ENCODE data around the gene CCDC87. TPM values are rescaled to one million over a fixed set of nuclear protein-coding genes. Genes with fewer than 3 reads are reported as not detected.
A peak's percentile ranks its signal among the peaks of the same experiment; 100 is the strongest.

The CCDC87 gene
- total and polyA plus RNA-seq, 2 of the 8 experiments (the other 6 are each of a cell fraction or from before 2014, with no cell fraction given), result 0.32 to 0.99 TPM

GRCh38 chr11:66557733-66558326 lies 35.0 kb downstream of the CCDC87 start:
- Histone ChIP-seq H2BK5ac (ENCODE audit: low read depth, low read length) (no peak overlapping the region), H4K20me1 (replicated peaks in 1 of 2; ENCODE audit: control insufficient read depth in 1 of 2, insufficient read depth in 2 of 2, low read length in 2 of 2) (peaks cover 0 to 5% of the 10 kb centered on the region in 2 experiments), H3K27ac (ENCODE audit: low read depth, low read length) (no peak overlapping the region), H3K9ac (replicated peaks in 1 of 4; ENCODE audit: extremely low read depth in 1 of 4, low read depth in 3 of 4, low read length in 3 of 4) (no peak overlapping the region), H2BK120ac (replicated peaks; ENCODE audit: low read depth, low read length) (no peak overlapping the region), H3K4me2 (ENCODE audit: insufficient read depth in 1 of 2, low read depth in 2 of 2, low read length in 2 of 2) (no peak overlapping the region), H3K23ac (ENCODE audit: insufficient read length) (no peak overlapping the region), H2AK5ac (ENCODE audit: low read depth, low read length) (no peak overlapping the region), H3K79me1 (ENCODE audit: low read depth, low read length) (no peaks in the 10 kb centered on the region), H3K23me2 (ENCODE audit: low read depth, low read length) (no peaks in the 10 kb centered on the region), H4K91ac (replicated peaks; ENCODE audit: insufficient read length, low read length) (no peak overlapping the region), H3K27me3 (replicated peaks in 1 of 4; ENCODE audit: control insufficient read depth in 3 of 4, extremely low read depth in 1 of 4, insufficient read depth in 3 of 4, low read length in 3 of 4) (no peaks in the 10 kb centered on the region), H3K4me1 (replicated peaks in 1 of 4; ENCODE audit: control insufficient read depth in 3 of 4, insufficient read depth in 4 of 4, low read length in 3 of 4) (peaks cover 0 to 2% (median 0%) of the 10 kb centered on the region in 4 experiments; a peak in 1 of 7 replicates), H2BK12ac (ENCODE audit: low read depth, low read length) (no peak overlapping the region), H3K4ac (replicated peaks; ENCODE audit: insufficient read length, low read depth, low read length) (no peak overlapping the region), H3K14ac (ENCODE audit: insufficient read length) (no peak overlapping the region), H3K9me3 (ENCODE audit: insufficient read depth in 2 of 2, low read depth in 1 of 2, low read length in 1 of 2) (no peaks in the 10 kb centered on the region), H4K8ac (ENCODE audit: extremely low read depth, insufficient read depth, low read length) (no peak overlapping the region), H4K5ac (ENCODE audit: insufficient read length, low read depth, low read length) (no peak overlapping the region), H2BK20ac (ENCODE audit: low read length) (peak overlapping the region; percentile 32; the same call in 1 of the 2 replicates), H2BK15ac (ENCODE audit: low read length) (no peak overlapping the region), H3K18ac (ENCODE audit: extremely low read depth, low read length) (no peak overlapping the region), H3K36me3 (ENCODE audit: control insufficient read depth in 2 of 4, insufficient read depth in 4 of 4, low read length in 3 of 4) (peaks cover 25 to 58% (median 47%) of the 10 kb centered on the region in 4 experiments), H3K4me3 (ENCODE audit: extremely low read depth in 1 of 4, insufficient read depth in 2 of 4, low read depth in 3 of 4, low read length in 4 of 4) (no peak overlapping the region), H2AFZ (ENCODE audit: low read length) (no peak overlapping the region), H3K79me2 (ENCODE audit: control insufficient read depth in 1 of 2, insufficient read depth in 2 of 2, low read length in 2 of 2) (no peaks in the 10 kb centered on the region), H3K56ac (replicated peaks; ENCODE audit: insufficient read length, low read depth, low read length) (no peak overlapping the region)
- FAIRE-seq, result no peak
- POLR2A ChIA-PET (ENCODE audit: partially characterized antibody), result interaction anchor here (0.9 to 3.6 kb wide), 3 partner anchors 11 to 71 kb away, joined by 3 to 15 read pairs (median 4); partner anchors contain the start of genes ACTN3 and ZDHHC24
- CTCF ChIA-PET (ENCODE audit: partially characterized antibody), result interaction anchor here (1.1 kb wide), 1 partner anchor 10 kb away, joined by 3 read pairs; no protein-coding TSS in a partner anchor
- DNase-seq (ENCODE audit: low read depth in 1 of 2, low spot score in 2 of 2), result no peak
- WGBS, 2 experiments (ENCODE audit: extremely low coverage in 1 of 2, insufficient coverage in 1 of 2, insufficient read length in 1 of 2, insufficient replicate concordance in 2 of 2, low coverage in 1 of 2, low lambda C conversion rate in 2 of 2, missing lambda C conversion rate in 1 of 2), result 94% methylated on average over 24 of the region's 24 CpGs; no CpG with 5 or more reads in 1 of the 2 experiments
- TF ChIP-seq RAD21 (IDR thresholded peaks at IDR 0.05 in 1 of 2, conservative IDR thresholded peaks at IDR 0.05 in 1 of 2; ENCODE audit: low read depth in 2 of 2, low read length in 2 of 2), result no peak
- no peak for TF ChIP-seq BRCA1 (IDR thresholded peaks at IDR 0.05; ENCODE audit: low read depth, low read length)
- TF ChIP-seq TBP (IDR thresholded peaks at IDR 0.05; ENCODE audit: low read depth, low read length), result no peak
- no peak for TF ChIP-seq ZNF274 (IDR thresholded peaks at IDR 0.05; ENCODE audit: borderline replicate concordance, extremely low read depth, low read length)
- TF ChIP-seq E2F6 (IDR thresholded peaks at IDR 0.05), result no peak
- no peak for TF ChIP-seq CTBP2 (IDR thresholded peaks at IDR 0.05; ENCODE audit: borderline replicate concordance, insufficient read depth, insufficient read length, low read length)
- TF ChIP-seq POU5F1 (IDR thresholded peaks at IDR 0.05; ENCODE audit: low read depth, low read length), result no peak
- TF ChIP-seq PHF8 (conservative IDR thresholded peaks at IDR 0.05; ENCODE audit: low read depth, low read length), result no peak
- TF ChIP-seq EZH2 (IDR thresholded peaks at IDR 0.05; ENCODE audit: low read depth, low read length, severe bottlenecking), result no peak
- no peak for TF ChIP-seq TAF7 (optimal IDR thresholded peaks at IDR 0.05; ENCODE audit: borderline replicate concordance, low read depth, low read length)
- no peak for TF ChIP-seq RBBP5 (IDR thresholded peaks at IDR 0.05; ENCODE audit: borderline replicate concordance, low read depth, low read length)
- TF ChIP-seq JUN (IDR thresholded peaks at IDR 0.05; ENCODE audit: low read depth, low read length), result no peak
